ENCODE measurements around the gene TMEM106C.

TMEM106C gene

DNA sequence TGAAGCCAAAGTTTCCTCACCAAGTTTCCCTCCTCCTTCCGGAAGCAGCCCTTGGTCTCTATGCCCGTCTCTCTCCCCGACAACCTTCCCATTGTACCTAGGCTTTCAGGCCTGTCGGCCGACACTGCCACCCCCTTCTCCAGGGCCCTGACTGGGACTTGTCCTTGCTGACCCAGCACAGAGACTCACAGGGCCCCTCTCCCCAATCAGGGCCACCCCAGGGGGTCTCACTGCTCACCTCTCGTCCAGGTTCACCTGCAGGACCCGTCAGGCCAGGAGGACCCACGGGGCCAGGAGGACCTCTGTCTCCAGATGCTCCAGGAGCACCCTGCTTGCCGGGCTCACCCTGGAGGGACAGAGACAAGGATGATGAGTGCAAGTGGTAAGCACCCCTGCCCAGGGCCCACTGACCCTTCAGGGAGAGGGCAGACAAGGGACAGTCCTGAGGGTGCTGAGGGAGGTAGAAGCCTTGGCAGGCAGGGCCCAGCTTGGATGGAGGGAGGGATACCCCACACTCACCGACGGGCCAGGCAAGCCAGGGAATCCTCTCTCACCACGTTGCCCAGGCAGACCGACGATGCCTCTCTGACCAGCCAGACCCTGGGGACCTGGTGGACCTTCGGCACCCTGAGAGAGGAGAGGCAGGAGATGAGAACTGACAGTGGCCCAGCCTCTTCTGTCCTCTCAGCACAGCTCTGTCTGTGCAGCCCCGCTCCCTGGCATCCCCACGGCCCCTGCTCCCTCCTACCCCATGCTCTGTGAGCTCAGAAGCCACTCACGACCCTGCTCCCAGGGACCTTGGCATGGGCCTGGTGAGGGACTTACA, 14.6 kb downstream of the TMEM106C start:
- Histone ChIP-seq H3K27me3 (ENCODE audit: insufficient read depth, low read length) (no peaks in the 10 kb centered on the region), H2AK5ac (ENCODE audit: low read length) (peak overlapping the region; percentile 41), H4K12ac (ENCODE audit: low read depth, low read length) (no peak overlapping the region), H3K14ac (ENCODE audit: low read length) (peak overlapping the region; percentile 23), H3K4me3 (ENCODE audit: low read depth, low read length) (no peak overlapping the region), H2BK12ac (ENCODE audit: low read length) (peak overlapping the region; percentile 20), H2BK5ac (ENCODE audit: low read depth, low read length, poor library complexity) (no peak overlapping the region), H3K27ac (ENCODE audit: low read depth, low read length) (peak overlapping the region; percentile 6), H3K4me1 (ENCODE audit: control insufficient read depth in 1 of 2, insufficient read depth in 2 of 2, low read length in 2 of 2) (peaks cover 22 to 28% of the 10 kb centered on the region in 2 experiments), H4K8ac (ENCODE audit: low read depth, low read length) (no peak overlapping the region), H3K79me2 (ENCODE audit: control insufficient read depth, insufficient read depth, low read length, poor library complexity) (no peaks in the 10 kb centered on the region), H3K4me2 (ENCODE audit: low read length) (no peak overlapping the region), H3K18ac (ENCODE audit: low read length) (peak overlapping the region; percentile 26), H3K23ac (ENCODE audit: low read length) (no peak overlapping the region), H3K79me1 (ENCODE audit: low read length) (peaks cover 22% of the 10 kb centered on the region), H3K36me3 (ENCODE audit: control insufficient read depth in 1 of 2, insufficient read depth in 2 of 2, low read length in 2 of 2) (peaks cover 80% of the 10 kb centered on the region in 2 experiments), H2AFZ (ENCODE audit: insufficient read depth, low read length, poor library complexity) (no peak overlapping the region), H3K4ac (ENCODE audit: low read depth, low read length) (no peak overlapping the region), H3K9ac (ENCODE audit: low read length) (no peak overlapping the region), H4K91ac (ENCODE audit: low read depth, low read length) (peak overlapping the region; percentile 47), H3K9me3 (ENCODE audit: insufficient read depth, low read depth, low read length) (peaks cover 8% of the 10 kb centered on the region), H2BK120ac (ENCODE audit: insufficient read depth, low read length, poor library complexity) (peak overlapping the region; percentile 12)
- WGBS (ENCODE audit: extremely low coverage, insufficient coverage, insufficient read length), result no CpG with 5 or more reads among the region's 18 CpGs
- DNase-seq, result no peak

DNA sequence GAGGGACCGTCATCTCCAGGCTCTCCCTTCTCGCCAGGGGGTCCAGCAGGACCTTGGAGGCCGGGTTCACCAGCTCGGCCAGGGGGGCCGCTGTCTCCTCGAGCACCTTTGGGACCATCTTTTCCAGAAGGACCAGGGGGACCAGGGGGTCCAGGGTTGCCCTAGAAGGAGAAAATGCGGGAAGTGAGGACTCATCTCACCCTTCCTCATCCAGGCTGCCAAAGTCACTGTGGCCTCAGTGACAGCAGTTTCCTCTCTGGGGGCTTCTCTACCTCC, 15.1 kb downstream of the TMEM106C start:
- no peak for DNase-seq
- H2AFZ ChIP-seq (ENCODE audit: insufficient read depth, low read length, poor library complexity), result no peak overlapping the region
- no peak overlapping the region for H3K23ac ChIP-seq (ENCODE audit: low read length)
- H4K8ac ChIP-seq (ENCODE audit: low read depth, low read length), result no peak overlapping the region
- H3K14ac ChIP-seq (ENCODE audit: low read length), result no peak overlapping the region
- no peaks in the 10 kb centered on the region for H3K27me3 ChIP-seq (ENCODE audit: insufficient read depth, low read length)
- H3K4me1 ChIP-seq (ENCODE audit: control insufficient read depth in 1 of 2, insufficient read depth in 2 of 2, low read length in 2 of 2), result peaks cover 22 to 28% of the 10 kb centered on the region in 2 experiments
- H4K91ac ChIP-seq (ENCODE audit: low read depth, low read length), result peak overlapping the region; percentile 47
- H3K9ac ChIP-seq (ENCODE audit: low read length), result no peak overlapping the region
- no peak overlapping the region for H3K4ac ChIP-seq (ENCODE audit: low read depth, low read length)
- peaks cover 81 to 82% of the 10 kb centered on the region in 2 experiments for H3K36me3 ChIP-seq (ENCODE audit: control insufficient read depth in 1 of 2, insufficient read depth in 2 of 2, low read length in 2 of 2)
- no peak overlapping the region for H3K4me3 ChIP-seq (ENCODE audit: low read depth, low read length)
- no peak overlapping the region for H2BK120ac ChIP-seq (ENCODE audit: insufficient read depth, low read length, poor library complexity)
- H3K27ac ChIP-seq (ENCODE audit: low read depth, low read length), result no peak overlapping the region
- peaks cover 8% of the 10 kb centered on the region for H3K9me3 ChIP-seq (ENCODE audit: insufficient read depth, low read depth, low read length)
- H2BK12ac ChIP-seq (ENCODE audit: low read length), result no peak overlapping the region
- no peak overlapping the region for H4K12ac ChIP-seq (ENCODE audit: low read depth, low read length)
- no peak overlapping the region for H2BK5ac ChIP-seq (ENCODE audit: low read depth, low read length, poor library complexity)
- no peaks in the 10 kb centered on the region for H3K79me2 ChIP-seq (ENCODE audit: control insufficient read depth, insufficient read depth, low read length, poor library complexity)
- no peak overlapping the region for H3K18ac ChIP-seq (ENCODE audit: low read length)
- no peak overlapping the region for H2AK5ac ChIP-seq (ENCODE audit: low read length)
- WGBS (ENCODE audit: extremely low coverage, insufficient coverage, insufficient read length), result no CpG with 5 or more reads among the region's 7 CpGs
- no peak overlapping the region for H3K4me2 ChIP-seq (ENCODE audit: low read length)
- H3K79me1 ChIP-seq (ENCODE audit: low read length), result peaks cover 22% of the 10 kb centered on the region

DNA sequence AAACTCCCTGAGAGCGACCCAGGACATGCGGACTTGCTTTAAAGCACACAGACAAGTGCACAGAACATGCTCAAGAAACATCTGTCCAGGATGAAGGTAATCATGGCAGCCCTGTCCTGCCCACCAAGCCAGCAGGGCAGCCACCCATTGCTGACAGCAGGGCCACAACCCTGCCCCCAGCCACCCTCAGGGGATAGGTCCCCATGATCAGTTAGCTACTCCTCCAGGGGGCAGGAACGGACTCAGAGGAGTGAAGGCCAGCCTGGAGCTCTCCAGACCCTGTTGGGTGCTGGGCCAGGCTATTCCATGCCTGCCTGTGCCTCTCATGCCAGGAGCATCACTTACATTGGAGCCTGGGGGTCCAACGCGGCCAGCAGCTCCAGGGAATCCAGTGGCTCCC, 15.8 kb downstream of the TMEM106C start:
- no CpG with 5 or more reads among the region's 5 CpGs for WGBS (ENCODE audit: extremely low coverage, insufficient coverage, insufficient read length)
- no peaks in the 10 kb centered on the region for H3K79me2 ChIP-seq (ENCODE audit: control insufficient read depth, insufficient read depth, low read length, poor library complexity)

GRCh38 chr12:47979686-47980085, 16.3 kb downstream of the TMEM106C start:
- Histone ChIP-seq H3K23ac (ENCODE audit: low read length) (no peak overlapping the region), H4K8ac (ENCODE audit: low read depth, low read length) (peak overlapping the region; percentile 17), H3K27ac (ENCODE audit: low read depth, low read length) (no peak overlapping the region), H4K12ac (ENCODE audit: low read depth, low read length) (no peak overlapping the region), H3K27me3 (ENCODE audit: insufficient read depth, low read length) (no peaks in the 10 kb centered on the region), H3K18ac (ENCODE audit: low read length) (peak overlapping the region; percentile 14), H3K4ac (ENCODE audit: low read depth, low read length) (peak overlapping the region; percentile 17), H3K4me1 (ENCODE audit: control insufficient read depth in 1 of 2, insufficient read depth in 2 of 2, low read length in 2 of 2) (peaks cover 22 to 28% of the 10 kb centered on the region in 2 experiments), H3K9me3 (ENCODE audit: insufficient read depth, low read depth, low read length) (peaks cover 5% of the 10 kb centered on the region), H3K14ac (ENCODE audit: low read length) (peak overlapping the region; percentile 37), H2BK12ac (ENCODE audit: low read length) (peak overlapping the region; percentile 25), H2BK5ac (ENCODE audit: low read depth, low read length, poor library complexity) (peak overlapping the region; percentile 22), H4K91ac (ENCODE audit: low read depth, low read length) (peak overlapping the region; percentile 80), H3K9ac (ENCODE audit: low read length) (no peak overlapping the region), H3K79me2 (ENCODE audit: control insufficient read depth, insufficient read depth, low read length, poor library complexity) (no peaks in the 10 kb centered on the region), H3K36me3 (ENCODE audit: control insufficient read depth in 1 of 2, insufficient read depth in 2 of 2, low read length in 2 of 2) (peaks cover 79 to 81% of the 10 kb centered on the region in 2 experiments), H2AFZ (ENCODE audit: insufficient read depth, low read length, poor library complexity) (no peak overlapping the region), H2AK5ac (ENCODE audit: low read length) (peak overlapping the region; percentile 53), H3K4me3 (ENCODE audit: low read depth, low read length) (no peak overlapping the region), H2BK120ac (ENCODE audit: insufficient read depth, low read length, poor library complexity) (peak overlapping the region; percentile 65), H3K79me1 (ENCODE audit: low read length) (peaks cover 22% of the 10 kb centered on the region), H3K4me2 (ENCODE audit: low read length) (no peak overlapping the region)
- WGBS (ENCODE audit: extremely low coverage, insufficient coverage, insufficient read length), result no CpG with 5 or more reads among the region's 11 CpGs
- no peak for DNase-seq

More for the DNA sequence above, 15.8 kb downstream of the TMEM106C start:
- H3K14ac ChIP-seq (ENCODE audit: low read length), result no peak overlapping the region
- H3K27ac ChIP-seq (ENCODE audit: low read depth, low read length), result no peak overlapping the region
- no peak overlapping the region for H2BK5ac ChIP-seq (ENCODE audit: low read depth, low read length, poor library complexity)
- no peak overlapping the region for H3K4ac ChIP-seq (ENCODE audit: low read depth, low read length)
- no peak overlapping the region for H4K12ac ChIP-seq (ENCODE audit: low read depth, low read length)
- no peak overlapping the region for H2BK12ac ChIP-seq (ENCODE audit: low read length)
- peaks cover 22 to 28% of the 10 kb centered on the region in 2 experiments for H3K4me1 ChIP-seq (ENCODE audit: control insufficient read depth in 1 of 2, insufficient read depth in 2 of 2, low read length in 2 of 2)
- H4K91ac ChIP-seq (ENCODE audit: low read depth, low read length), result peak overlapping the region; percentile 80
- peaks cover 5% of the 10 kb centered on the region for H3K9me3 ChIP-seq (ENCODE audit: insufficient read depth, low read depth, low read length)
- peaks cover 78 to 79% of the 10 kb centered on the region in 2 experiments for H3K36me3 ChIP-seq (ENCODE audit: control insufficient read depth in 1 of 2, insufficient read depth in 2 of 2, low read length in 2 of 2)
- H3K23ac ChIP-seq (ENCODE audit: low read length), result no peak overlapping the region
- peak overlapping the region; percentile 65 for H2BK120ac ChIP-seq (ENCODE audit: insufficient read depth, low read length, poor library complexity)
- H3K79me1 ChIP-seq (ENCODE audit: low read length), result peaks cover 22% of the 10 kb centered on the region
- no peak overlapping the region for H3K4me3 ChIP-seq (ENCODE audit: low read depth, low read length)
- H4K8ac ChIP-seq (ENCODE audit: low read depth, low read length), result peak overlapping the region; percentile 17
- no peak overlapping the region for H2AK5ac ChIP-seq (ENCODE audit: low read length)
- DNase-seq, result no peak
- no peak overlapping the region for H3K9ac ChIP-seq (ENCODE audit: low read length)
- no peak overlapping the region for H3K18ac ChIP-seq (ENCODE audit: low read length)
- no peaks in the 10 kb centered on the region for H3K27me3 ChIP-seq (ENCODE audit: insufficient read depth, low read length)
- no peak overlapping the region for H2AFZ ChIP-seq (ENCODE audit: insufficient read depth, low read length, poor library complexity)
- H3K4me2 ChIP-seq (ENCODE audit: low read length), result no peak overlapping the region
